ENCODE measurements around the gene TRPT1. TPM values are rescaled to one million over a fixed set of nuclear protein-coding genes. Genes with fewer than 3 reads are reported as not detected.

Gene TRPT1
- total and polyA plus RNA-seq, 9 of the 15 experiments (the other 6 are each of a cell fraction or from before 2014, with no cell fraction given): 4.6 to 41.7 (median 23.1) TPM

DNA sequence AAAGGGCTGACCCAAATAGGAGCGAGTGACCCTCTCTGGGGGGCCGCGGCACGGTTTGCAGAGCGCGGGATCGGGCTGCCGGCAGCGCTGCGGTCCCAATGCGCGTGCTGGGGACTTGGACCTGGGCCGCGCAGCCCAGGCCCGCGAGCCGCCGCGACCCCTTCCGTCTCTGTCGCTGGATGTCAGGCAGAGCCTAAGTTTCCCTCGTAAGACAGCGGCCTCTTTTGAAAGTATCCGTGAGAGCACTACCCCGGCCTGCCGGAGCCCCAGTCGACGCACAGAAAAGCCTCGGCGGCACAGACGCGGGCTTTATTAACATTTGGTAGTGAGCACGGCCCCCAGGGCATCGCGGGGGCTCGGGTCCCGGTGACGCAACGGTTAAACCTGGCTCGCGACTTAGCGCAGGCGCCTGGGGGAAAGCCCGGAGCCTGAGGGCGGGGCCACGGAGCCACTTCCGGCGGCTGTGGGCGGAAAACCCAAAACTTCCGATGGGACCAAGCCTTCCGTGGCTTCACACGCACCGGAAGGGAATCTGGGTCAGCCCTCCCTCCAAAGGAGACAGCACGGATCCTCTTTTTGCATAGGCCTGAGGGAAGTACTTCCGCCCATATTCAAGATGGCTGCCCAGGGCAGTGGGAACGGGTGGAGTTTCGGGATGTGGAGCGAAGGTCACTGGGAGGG is 43.7 kb upstream of the TRPT1 start (continued):
- TF ChIP-seq DACH1 (IDR thresholded peaks at IDR 0.05; ENCODE audit: partially characterized antibody): no peak
- TF ChIP-seq, protein P1, sequence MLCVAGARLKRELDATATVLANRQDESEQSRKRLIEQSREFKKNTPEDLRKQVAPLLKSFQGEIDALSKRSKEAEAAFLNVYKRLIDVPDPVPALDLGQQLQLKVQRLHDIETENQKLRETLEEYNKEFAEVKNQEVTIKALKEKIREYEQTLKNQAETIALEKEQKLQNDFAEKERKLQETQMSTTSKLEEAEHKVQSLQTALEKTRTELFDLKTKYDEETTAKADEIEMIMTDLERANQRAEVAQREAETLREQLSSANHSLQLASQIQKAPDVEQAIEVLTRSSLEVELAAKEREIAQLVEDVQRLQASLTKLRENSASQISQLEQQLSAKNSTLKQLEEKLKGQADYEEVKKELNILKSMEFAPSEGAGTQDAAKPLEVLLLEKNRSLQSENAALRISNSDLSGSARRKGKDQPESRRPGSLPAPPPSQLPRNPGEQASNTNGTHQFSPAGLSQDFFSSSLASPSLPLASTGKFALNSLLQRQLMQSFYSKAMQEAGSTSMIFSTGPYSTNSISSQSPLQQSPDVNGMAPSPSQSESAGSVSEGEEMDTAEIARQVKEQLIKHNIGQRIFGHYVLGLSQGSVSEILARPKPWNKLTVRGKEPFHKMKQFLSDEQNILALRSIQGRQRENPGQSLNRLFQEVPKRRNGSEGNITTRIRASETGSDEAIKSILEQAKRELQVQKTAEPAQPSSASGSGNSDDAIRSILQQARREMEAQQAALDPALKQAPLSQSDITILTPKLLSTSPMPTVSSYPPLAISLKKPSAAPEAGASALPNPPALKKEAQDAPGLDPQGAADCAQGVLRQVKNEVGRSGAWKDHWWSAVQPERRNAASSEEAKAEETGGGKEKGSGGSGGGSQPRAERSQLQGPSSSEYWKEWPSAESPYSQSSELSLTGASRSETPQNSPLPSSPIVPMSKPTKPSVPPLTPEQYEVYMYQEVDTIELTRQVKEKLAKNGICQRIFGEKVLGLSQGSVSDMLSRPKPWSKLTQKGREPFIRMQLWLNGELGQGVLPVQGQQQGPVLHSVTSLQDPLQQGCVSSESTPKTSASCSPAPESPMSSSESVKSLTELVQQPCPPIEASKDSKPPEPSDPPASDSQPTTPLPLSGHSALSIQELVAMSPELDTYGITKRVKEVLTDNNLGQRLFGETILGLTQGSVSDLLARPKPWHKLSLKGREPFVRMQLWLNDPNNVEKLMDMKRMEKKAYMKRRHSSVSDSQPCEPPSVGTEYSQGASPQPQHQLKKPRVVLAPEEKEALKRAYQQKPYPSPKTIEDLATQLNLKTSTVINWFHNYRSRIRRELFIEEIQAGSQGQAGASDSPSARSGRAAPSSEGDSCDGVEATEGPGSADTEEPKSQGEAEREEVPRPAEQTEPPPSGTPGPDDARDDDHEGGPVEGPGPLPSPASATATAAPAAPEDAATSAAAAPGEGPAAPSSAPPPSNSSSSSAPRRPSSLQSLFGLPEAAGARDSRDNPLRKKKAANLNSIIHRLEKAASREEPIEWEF (CRISPR knock-in tag; IDR thresholded peaks at IDR 0.05): no peak
- no peak for TF ChIP-seq HDAC8 (tag; IDR thresholded peaks at IDR 0.05)
- TF ChIP-seq SRSF7 (optimal IDR thresholded peaks at IDR 0.05; ENCODE audit: low read depth, low read length): no peak
- peak; percentile 81; the same call in 1 of the 2 replicates for TF ChIP-seq CBX1 (IDR thresholded peaks at IDR 0.05; ENCODE audit: low read depth)
- TF ChIP-seq MCM3 (IDR thresholded peaks at IDR 0.05): no peak
- peak; percentile 89 for TF ChIP-seq RBM22 (IDR thresholded peaks at IDR 0.05; ENCODE audit: low read depth, low read length, poor library complexity, severe bottlenecking)
- TF ChIP-seq, protein P2, sequence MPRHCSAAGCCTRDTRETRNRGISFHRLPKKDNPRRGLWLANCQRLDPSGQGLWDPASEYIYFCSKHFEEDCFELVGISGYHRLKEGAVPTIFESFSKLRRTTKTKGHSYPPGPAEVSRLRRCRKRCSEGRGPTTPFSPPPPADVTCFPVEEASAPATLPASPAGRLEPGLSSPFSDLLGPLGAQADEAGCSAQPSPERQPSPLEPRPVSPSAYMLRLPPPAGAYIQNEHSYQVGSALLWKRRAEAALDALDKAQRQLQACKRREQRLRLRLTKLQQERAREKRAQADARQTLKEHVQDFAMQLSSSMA (CRISPR knock-in tag; IDR thresholded peaks at IDR 0.05): no peak
- TF ChIP-seq ETS2 (tag; IDR thresholded peaks at IDR 0.05; ENCODE audit: borderline replicate concordance, poor library complexity, severe bottlenecking): no peak
- no peak for TF ChIP-seq NFIX (CRISPR knock-in tag; IDR thresholded peaks at IDR 0.05; ENCODE audit: low read depth)
- TF ChIP-seq, protein P3, sequence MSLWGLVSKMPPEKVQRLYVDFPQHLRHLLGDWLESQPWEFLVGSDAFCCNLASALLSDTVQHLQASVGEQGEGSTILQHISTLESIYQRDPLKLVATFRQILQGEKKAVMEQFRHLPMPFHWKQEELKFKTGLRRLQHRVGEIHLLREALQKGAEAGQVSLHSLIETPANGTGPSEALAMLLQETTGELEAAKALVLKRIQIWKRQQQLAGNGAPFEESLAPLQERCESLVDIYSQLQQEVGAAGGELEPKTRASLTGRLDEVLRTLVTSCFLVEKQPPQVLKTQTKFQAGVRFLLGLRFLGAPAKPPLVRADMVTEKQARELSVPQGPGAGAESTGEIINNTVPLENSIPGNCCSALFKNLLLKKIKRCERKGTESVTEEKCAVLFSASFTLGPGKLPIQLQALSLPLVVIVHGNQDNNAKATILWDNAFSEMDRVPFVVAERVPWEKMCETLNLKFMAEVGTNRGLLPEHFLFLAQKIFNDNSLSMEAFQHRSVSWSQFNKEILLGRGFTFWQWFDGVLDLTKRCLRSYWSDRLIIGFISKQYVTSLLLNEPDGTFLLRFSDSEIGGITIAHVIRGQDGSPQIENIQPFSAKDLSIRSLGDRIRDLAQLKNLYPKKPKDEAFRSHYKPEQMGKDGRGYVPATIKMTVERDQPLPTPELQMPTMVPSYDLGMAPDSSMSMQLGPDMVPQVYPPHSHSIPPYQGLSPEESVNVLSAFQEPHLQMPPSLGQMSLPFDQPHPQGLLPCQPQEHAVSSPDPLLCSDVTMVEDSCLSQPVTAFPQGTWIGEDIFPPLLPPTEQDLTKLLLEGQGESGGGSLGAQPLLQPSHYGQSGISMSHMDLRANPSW (CRISPR knock-in tag; IDR thresholded peaks at IDR 0.05): no peak
- TF ChIP-seq BRD9 (IDR thresholded peaks at IDR 0.05; ENCODE audit: low read depth, partially characterized antibody): no peak
- no peak for TF ChIP-seq FOS (IDR thresholded peaks at IDR 0.05; ENCODE audit: extremely low read depth, insufficient read length)
- no peak for TF ChIP-seq ZFP36 (IDR thresholded peaks at IDR 0.05; ENCODE audit: low read depth, low read length, partially characterized antibody)
- no peak for TF ChIP-seq BCOR (IDR thresholded peaks at IDR 0.05)
- peak; percentile 43 for TF ChIP-seq SMAD4 (CRISPR knock-in tag; conservative IDR thresholded peaks at IDR 0.05)
- no peak for TF ChIP-seq PYGO2 (tag; IDR thresholded peaks at IDR 0.05)
- TF ChIP-seq, protein P4, sequence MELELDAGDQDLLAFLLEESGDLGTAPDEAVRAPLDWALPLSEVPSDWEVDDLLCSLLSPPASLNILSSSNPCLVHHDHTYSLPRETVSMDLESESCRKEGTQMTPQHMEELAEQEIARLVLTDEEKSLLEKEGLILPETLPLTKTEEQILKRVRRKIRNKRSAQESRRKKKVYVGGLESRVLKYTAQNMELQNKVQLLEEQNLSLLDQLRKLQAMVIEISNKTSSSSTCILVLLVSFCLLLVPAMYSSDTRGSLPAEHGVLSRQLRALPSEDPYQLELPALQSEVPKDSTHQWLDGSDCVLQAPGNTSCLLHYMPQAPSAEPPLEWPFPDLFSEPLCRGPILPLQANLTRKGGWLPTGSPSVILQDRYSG (tag; conservative IDR thresholded peaks at IDR 0.05; ENCODE audit: low read depth): no peak
- TF ChIP-seq TARDBP (IDR thresholded peaks at IDR 0.05): no peak
